Spinal cord (tissue), 10 donors: ENCODE data around the gene GHDC. TPM values are rescaled to one million over a fixed set of nuclear protein-coding genes. Genes with fewer than 3 reads are reported as not detected.
A peak's percentile ranks its signal among the peaks of the same experiment; 100 is the strongest.
"Not testable (repeated sequence)": the region's sequence is repeated elsewhere in the genome, so short reads cannot be mapped to it uniquely, and the experiment has no call there.

Experiments used
- DNase-seq, 6 donors: peaks; one replicate each; pipeline versions ENCODE4 v3.0.0 to v3.0.0-alpha.2; 2013 to 2015; ENCODE audit warnings: low spot score in 6 of 6, low read depth in 4 of 6
- H3K27ac ChIP-seq: one replicate; pipeline ENCODE4 v1.5.1; 2013; ENCODE audit warnings: low read depth, low read length, control low read depth
- H3K27me3 ChIP-seq: one replicate; pipeline ENCODE4 v1.6.1; 2013; ENCODE audit warnings: low read length; ENCODE audit not compliant: control insufficient read depth, insufficient read depth
- H3K36me3 ChIP-seq: one replicate; pipeline ENCODE4 v1.6.1; 2013; ENCODE audit warnings: low read length; ENCODE audit not compliant: control insufficient read depth, insufficient read depth
- H3K4me1 ChIP-seq: one replicate; pipeline ENCODE4 v1.6.1; 2013; ENCODE audit warnings: low read length; ENCODE audit not compliant: control insufficient read depth, insufficient read depth
- H3K4me3 ChIP-seq: one replicate; pipeline ENCODE4 v1.5.1; 2013; ENCODE audit warnings: low read depth, low read length, control low read depth
- H3K9me3 ChIP-seq: one replicate; pipeline ENCODE4 v1.6.1; 2013; ENCODE audit warnings: low read length; ENCODE audit not compliant: control insufficient read depth, insufficient read depth
- WGBS: methylation state at CpG from one replicate; pipeline ENCODE4 v1.1.5; 2013; ENCODE audit warnings: missing lambda C conversion rate; ENCODE audit not compliant: insufficient coverage; 5-methylcytosine and 5-hydroxymethylcytosine counted together
- polyA plus RNA-seq, 2 donors: library from polyadenylated mRNA; unstranded; fragments of 120-200 nt; gene quantifications; one replicate each; pipeline ENCODE4 v1.2.1, GENCODE V29; 2013; ENCODE audit not compliant: insufficient read length in 2 of 2
- total RNA-seq, 2 donors: library from RNA; depleted of rRNA in 1 of 2; stranded (reverse); fragments of 120-200 nt in 1 of 2; fragments of >200 nt in 1 of 2; gene quantifications; one replicate each; pipeline versions ENCODE4 v1.2.3 to v1.2.4, GENCODE V29; 2013 to 2014
- donor health status: healthy.

Gene GHDC
- total and polyA plus RNA-seq, 4 donors, result 7.1 to 16.0 (median 13.2) TPM

DNA sequence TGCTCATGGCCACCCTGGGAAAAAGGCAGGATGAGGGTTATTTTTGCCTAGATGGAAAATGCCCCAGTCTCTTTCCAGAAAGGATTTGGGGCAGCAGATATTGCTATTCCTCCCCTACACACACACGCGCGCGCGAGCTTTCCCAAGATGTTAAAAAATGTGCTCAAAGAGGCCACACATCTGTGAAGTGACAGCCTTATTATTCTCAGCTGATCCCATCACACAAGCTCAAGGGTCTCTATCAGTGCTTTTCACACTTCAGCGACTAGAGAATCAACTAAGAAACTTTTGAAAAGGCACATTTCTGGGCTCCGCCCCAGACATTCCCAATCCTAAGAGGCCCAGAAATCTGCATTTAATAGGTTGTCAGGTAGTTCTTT is 33.8 kb downstream of the GHDC start:
- Histone ChIP-seq H3K27ac (no peak overlapping the region), H3K36me3 (peaks cover 3% of the 10 kb centered on the region), H3K4me1 (peaks cover 20% of the 10 kb centered on the region), H3K27me3 (no peaks in the 10 kb centered on the region), H3K9me3 (no peaks in the 10 kb centered on the region), H3K4me3 (no peak overlapping the region)
- WGBS, result 61% methylated on average over 5 of the region's 7 CpGs
- peak in 1 of 6 donors; percentile 6 for DNase-seq

DNA sequence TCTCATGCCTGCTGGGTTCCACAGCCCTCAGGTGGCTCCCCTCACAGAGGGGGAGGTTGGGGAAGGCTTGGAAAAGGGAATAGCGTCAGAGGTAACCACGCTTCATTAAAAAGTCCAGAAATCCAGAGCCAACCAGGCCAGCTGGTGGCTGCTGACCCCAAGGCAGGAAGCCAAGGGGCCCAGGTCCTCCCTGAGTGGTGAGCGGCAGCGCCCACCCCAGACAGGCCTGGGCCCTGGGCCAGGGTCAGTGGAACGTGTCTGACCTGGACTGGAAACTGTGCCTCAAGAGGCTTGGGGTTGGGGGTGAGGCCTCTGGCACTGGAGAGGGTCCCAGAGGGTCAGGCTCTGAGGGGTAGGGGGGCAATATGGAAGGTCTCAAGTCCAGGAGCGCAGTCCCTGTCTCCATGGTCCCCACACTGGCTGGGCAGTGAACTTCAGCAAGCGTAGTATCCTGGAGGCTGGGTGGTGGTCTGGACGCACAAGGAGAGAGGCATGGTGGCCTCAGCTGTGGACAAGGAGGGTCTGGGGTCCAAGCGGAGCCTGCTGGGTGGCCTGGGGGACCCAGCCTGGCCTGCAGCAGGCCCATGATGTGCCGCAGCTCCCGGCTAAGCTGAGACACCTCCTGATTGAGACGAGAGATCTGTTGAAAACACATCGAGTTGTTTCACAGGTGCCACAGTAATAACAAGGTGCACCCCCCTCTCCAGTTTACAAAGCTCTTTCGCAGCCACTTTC is 34.3 kb downstream of the GHDC start:
- WGBS, result 83% methylated on average over 13 of the region's 14 CpGs
- Histone ChIP-seq H3K27ac (no peak overlapping the region), H3K4me1 (peaks cover 23% of the 10 kb centered on the region), H3K4me3 (no peak overlapping the region), H3K36me3 (peaks cover 3% of the 10 kb centered on the region), H3K9me3 (no peaks in the 10 kb centered on the region), H3K27me3 (no peaks in the 10 kb centered on the region)
- DNase-seq, result no peak

DNA sequence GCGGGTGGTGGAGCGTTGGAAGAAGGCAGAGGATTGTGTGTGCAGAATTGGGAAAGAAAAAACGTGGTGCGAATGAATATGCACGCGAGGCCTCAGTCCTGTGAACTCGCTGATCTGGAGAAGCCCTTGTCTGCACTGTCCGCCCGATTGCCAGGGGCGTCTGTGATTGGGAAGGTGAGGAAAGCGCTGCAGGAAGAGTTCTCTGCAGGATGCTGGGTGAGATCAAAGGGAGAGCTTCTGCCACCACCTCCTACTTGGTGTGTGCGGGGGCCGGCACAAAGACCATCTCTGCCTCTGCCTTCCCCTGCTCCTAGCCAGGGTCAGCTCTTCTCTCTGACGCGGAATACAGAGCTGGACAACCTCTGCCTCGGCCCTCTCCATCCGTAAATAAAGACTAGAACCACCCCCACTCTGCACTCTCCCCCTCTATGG is 38.7 kb downstream of the GHDC start:
- H3K9me3 ChIP-seq, result no peaks in the 10 kb centered on the region
- peaks cover 10% of the 10 kb centered on the region for H3K36me3 ChIP-seq
- 20% methylated on average over 17 of the region's 17 CpGs for WGBS
- peak overlapping the region; percentile 25 for H3K27ac ChIP-seq
- peak in 2 of 6 donors; percentile 24 to 29 for DNase-seq
- no peaks in the 10 kb centered on the region for H3K27me3 ChIP-seq
- H3K4me1 ChIP-seq, result peaks cover 29% of the 10 kb centered on the region
- peak overlapping the region; percentile 93 for H3K4me3 ChIP-seq

DNA sequence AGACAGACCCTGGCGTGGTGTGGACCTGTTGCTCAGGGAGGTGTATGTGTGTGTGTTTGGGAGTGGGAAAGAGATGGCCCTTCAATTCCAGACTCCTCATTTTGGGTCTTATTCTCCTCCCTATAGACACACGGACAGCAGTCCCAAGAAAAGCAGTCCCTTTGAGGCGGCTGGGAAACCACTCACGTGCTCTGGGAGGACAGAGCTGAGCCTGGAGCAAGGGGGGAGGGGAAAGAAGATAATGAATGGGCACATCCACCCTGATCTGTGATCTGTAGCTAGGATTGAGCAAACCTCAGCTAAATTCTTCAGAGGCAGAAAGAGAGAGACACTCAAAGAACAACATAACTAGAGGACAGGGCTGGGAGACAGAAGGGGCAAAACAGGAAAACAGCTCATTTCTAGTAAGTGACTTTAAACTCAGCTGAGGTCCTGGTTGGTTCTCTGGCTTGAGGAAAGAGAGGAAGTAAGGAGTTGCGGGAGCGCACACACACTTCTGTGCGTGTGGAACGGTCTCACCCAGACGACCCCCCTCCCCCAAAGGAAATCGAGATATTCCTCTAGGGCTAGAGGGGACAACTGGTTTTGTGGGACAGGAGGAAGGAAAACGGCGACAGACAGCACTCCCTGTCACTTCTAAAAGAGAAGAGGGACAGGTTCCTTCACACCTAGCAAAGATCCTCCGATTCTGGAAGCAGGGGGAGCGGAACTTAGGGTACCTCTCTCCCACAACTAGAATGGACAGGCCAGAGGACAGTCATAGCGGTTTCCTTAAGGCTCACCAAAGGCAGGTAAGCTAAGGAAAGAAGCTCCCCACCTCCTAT is 40.2 kb downstream of the GHDC start:
- peaks cover 9% of the 10 kb centered on the region for H3K36me3 ChIP-seq
- peak overlapping the region; percentile 93 for H3K4me3 ChIP-seq
- WGBS, result 10% methylated on average over 2 of the region's 15 CpGs
- no peak for DNase-seq
- H3K27me3 ChIP-seq, result no peaks in the 10 kb centered on the region
- no peaks in the 10 kb centered on the region for H3K9me3 ChIP-seq
- H3K4me1 ChIP-seq, result peaks cover 29% of the 10 kb centered on the region
- peak overlapping the region; percentile 29 for H3K27ac ChIP-seq

DNA sequence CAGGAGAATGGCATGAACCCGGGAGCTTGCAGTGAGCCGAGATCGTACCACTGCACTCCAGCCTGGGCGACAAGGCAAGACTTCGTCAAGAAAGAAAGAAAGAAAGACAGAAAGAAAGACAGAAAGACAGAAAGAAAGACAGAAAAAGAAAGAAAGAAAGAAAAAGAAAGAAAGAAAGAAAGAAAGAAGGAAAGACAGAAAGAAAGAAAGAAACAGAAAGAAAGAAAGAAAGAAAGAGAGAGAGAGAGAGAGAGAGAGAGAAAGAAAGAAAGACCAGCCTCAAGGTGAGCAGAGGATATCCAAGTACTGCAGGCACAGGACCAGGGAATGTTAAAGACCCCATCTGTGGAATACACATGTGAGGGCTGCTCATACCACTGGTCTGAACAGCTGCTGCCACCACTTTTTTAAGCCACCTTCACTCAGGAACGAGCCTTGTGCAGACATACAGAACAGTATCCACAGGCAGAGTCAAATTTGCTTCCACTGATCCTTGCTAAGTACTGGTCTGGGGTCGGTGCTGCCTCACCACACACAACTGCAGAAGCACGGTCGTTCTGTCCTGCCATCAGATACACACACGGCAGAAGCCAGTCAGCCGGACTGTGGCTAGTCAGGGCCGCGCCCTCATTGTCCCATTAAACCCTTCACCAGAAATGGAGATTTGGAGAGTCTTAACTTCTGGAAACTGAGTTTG is 47.2 kb downstream of the GHDC start:
- no peak for DNase-seq
- Histone ChIP-seq H3K9me3 (no peaks in the 10 kb centered on the region), H3K36me3 (peaks cover 38% of the 10 kb centered on the region), H3K4me3 (no peak overlapping the region), H3K4me1 (peaks cover 8% of the 10 kb centered on the region), H3K27me3 (no peaks in the 10 kb centered on the region), H3K27ac (no peak overlapping the region)
- 92% methylated on average over 8 of the region's 13 CpGs for WGBS

DNA sequence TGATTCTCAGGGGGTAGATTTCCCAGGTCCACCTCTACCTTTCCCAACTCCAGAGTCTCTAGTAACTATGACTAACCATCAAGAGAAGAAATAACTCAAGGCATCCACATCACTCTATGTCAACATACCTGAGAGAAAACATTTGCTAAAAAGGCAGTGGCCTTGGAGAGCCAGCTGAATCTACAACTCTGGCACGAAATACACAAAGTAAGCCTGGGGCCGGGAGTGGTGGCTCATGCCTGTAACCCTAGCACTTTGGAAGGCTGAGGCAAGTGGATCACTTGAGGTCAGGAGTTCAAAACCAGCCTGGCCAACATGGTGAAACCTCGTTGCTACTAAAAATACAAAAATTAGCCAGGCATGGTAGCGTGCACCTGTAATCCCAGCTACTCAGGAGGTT is 51.2 kb downstream of the GHDC start:
- not testable (repeated sequence) for DNase-seq

DNA sequence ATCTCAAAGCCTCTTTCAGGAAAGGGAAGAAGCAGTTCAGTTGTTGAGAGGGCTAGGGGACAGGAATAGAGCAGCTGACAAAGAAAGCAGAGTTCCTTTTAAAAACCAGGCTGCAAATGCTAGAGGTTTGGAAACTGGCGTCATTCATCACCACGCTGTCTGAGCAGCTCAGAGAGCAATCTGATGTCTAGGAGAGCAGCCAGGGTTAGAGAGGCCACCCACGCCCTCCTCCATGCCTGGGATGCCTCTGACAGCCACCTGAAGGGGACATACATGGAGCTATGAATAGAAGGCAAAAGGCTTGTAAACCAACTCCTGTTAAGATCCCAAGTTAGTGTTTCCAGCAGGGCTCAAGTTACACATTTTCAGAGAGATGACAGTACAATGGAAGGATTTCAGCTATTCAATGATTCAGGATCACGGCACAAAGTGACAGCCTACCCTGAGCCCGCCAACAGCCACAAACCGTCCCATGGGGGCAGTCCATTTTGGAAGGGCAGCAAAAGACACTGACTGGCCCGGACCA is 51.9 kb downstream of the GHDC start:
- DNase-seq, result peak in 1 of 6 donors; percentile 15
- Histone ChIP-seq H3K36me3 (peaks cover 19% of the 10 kb centered on the region), H3K27me3 (no peaks in the 10 kb centered on the region), H3K27ac (no peak overlapping the region), H3K4me3 (no peak overlapping the region), H3K4me1 (peaks cover 26% of the 10 kb centered on the region), H3K9me3 (no peaks in the 10 kb centered on the region)
- 74% methylated on average over 7 of the region's 7 CpGs for WGBS

More for the DNA sequence above, 51.2 kb downstream of the GHDC start:
- H3K9me3 ChIP-seq, H3K4me3 ChIP-seq, H3K27ac ChIP-seq, H3K27me3 ChIP-seq: not testable (repeated sequence)
- Histone ChIP-seq H3K4me1 (peaks cover 25% of the 10 kb centered on the region), H3K36me3 (peaks cover 26% of the 10 kb centered on the region)
- 96% methylated on average over 4 of the region's 4 CpGs for WGBS

DNA sequence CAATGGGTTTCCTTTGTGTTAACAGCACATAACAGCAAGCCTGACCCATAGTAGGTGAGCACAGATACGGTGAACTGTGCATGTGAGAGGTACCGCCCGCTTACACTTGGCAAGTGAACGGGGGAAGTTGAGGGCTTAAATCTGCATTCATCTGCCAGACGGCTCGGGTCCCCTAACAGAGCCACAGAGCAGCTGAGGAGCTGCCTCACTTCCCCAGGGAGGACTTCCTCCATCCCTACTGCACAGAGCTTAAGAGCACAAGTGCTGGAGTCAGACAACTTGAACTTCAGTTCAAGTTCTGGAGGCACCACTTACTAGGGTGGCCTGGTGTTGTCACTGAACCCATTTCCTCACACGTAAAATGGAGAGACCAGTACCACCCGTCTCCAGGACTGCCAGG is 52.9 kb downstream of the GHDC start:
- Histone ChIP-seq H3K4me3 (no peak overlapping the region), H3K27me3 (no peaks in the 10 kb centered on the region)

DNA sequence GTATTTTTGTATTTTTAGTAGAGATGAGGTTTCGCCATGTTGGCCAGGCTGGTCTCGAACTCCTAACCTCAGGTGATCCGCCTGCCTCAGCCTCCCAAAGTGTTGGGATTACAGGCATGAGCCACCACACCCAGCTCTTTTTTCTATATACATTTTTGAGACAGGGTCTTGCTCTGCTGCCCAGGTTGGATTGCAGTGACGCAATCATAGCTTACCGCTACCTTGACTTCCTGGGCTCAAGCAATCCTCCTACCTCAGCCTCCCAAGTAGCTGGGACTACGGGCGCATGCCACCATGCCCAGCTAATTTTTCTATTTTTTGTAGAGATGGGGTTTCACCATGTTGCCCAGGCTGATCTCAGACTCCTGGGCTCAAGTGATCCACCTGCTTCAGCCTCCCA is 53.6 kb downstream of the GHDC start:
- not testable (repeated sequence) for H3K27me3 ChIP-seq, H3K9me3 ChIP-seq, H3K4me3 ChIP-seq, DNase-seq, H3K27ac ChIP-seq
- WGBS, result 100% methylated on average over 4 of the region's 7 CpGs
- Histone ChIP-seq H3K4me1 (peaks cover 26% of the 10 kb centered on the region), H3K36me3 (peaks cover 17% of the 10 kb centered on the region)

More for the DNA sequence above, 52.9 kb downstream of the GHDC start:
- no peak for DNase-seq
- no peaks in the 10 kb centered on the region for H3K9me3 ChIP-seq
- peaks cover 26% of the 10 kb centered on the region for H3K4me1 ChIP-seq
- 71% methylated on average over 8 of the region's 8 CpGs for WGBS
- peaks cover 17% of the 10 kb centered on the region for H3K36me3 ChIP-seq
- H3K27ac ChIP-seq, result no peak overlapping the region
